ENCODE measurements around the gene DOP1A. TPM values are rescaled to one million over a fixed set of nuclear protein-coding genes. Genes with fewer than 3 reads are reported as not detected.

The DOP1A gene
- total RNA-seq, 1 donor = 29.0 TPM

- Histone ChIP-seq H3K9me3 (ENCODE audit: low read depth, low read length) (no peaks in the 10 kb centered on the region), H3K4me3 (ENCODE audit: low read length) (no peak overlapping the region)
Observed at GRCh38 chr6:83114164-83114563, 46.7 kb downstream of the DOP1A start.

GRCh38 chr6:83117802-83118201, 50.3 kb downstream of the DOP1A start:
- Histone ChIP-seq H3K9me3 (ENCODE audit: low read depth, low read length) (no peaks in the 10 kb centered on the region), H3K4me1 (ENCODE audit: insufficient read depth, low read length) (no peaks in the 10 kb centered on the region), H3K4me3 (ENCODE audit: low read length) (no peak overlapping the region), H3K27me3 (ENCODE audit: insufficient read depth, low read length) (no peaks in the 10 kb centered on the region)

More at GRCh38 chr6:83114164-83114563, 46.7 kb downstream of the DOP1A start:
- no peaks in the 10 kb centered on the region for H3K27me3 ChIP-seq (ENCODE audit: insufficient read depth, low read length)
- no peaks in the 10 kb centered on the region for H3K4me1 ChIP-seq (ENCODE audit: insufficient read depth, low read length)

- H3K9me3 ChIP-seq (ENCODE audit: low read depth, low read length) = no peaks in the 10 kb centered on the region
- H3K27me3 ChIP-seq (ENCODE audit: insufficient read depth, low read length) = no peaks in the 10 kb centered on the region
- H3K4me1 ChIP-seq (ENCODE audit: insufficient read depth, low read length) = no peaks in the 10 kb centered on the region
- H3K4me3 ChIP-seq (ENCODE audit: low read length) = no peak overlapping the region
Observed at GRCh38 chr6:83119742-83120300, 52.4 kb downstream of the DOP1A start.

- H3K4me1 ChIP-seq (ENCODE audit: insufficient read depth, low read length) = no peaks in the 10 kb centered on the region
- no peaks in the 10 kb centered on the region for H3K27me3 ChIP-seq (ENCODE audit: insufficient read depth, low read length)
- H3K9me3 ChIP-seq (ENCODE audit: low read depth, low read length) = no peaks in the 10 kb centered on the region
- H3K4me3 ChIP-seq (ENCODE audit: low read length) = no peak overlapping the region
Observed at GRCh38 chr6:83124553-83124952, 57.1 kb downstream of the DOP1A start.

GRCh38 chr6:83125425-83125824, 58.0 kb downstream of the DOP1A start:
- no peaks in the 10 kb centered on the region for H3K4me1 ChIP-seq (ENCODE audit: insufficient read depth, low read length)
- H3K27me3 ChIP-seq (ENCODE audit: insufficient read depth, low read length) = no peaks in the 10 kb centered on the region
- no peaks in the 10 kb centered on the region for H3K9me3 ChIP-seq (ENCODE audit: low read depth, low read length)
- H3K4me3 ChIP-seq (ENCODE audit: low read length) = no peak overlapping the region

GRCh38 chr6:83126223-83126622, 58.8 kb downstream of the DOP1A start:
- Histone ChIP-seq H3K4me1 (ENCODE audit: insufficient read depth, low read length) (no peaks in the 10 kb centered on the region), H3K27me3 (ENCODE audit: insufficient read depth, low read length) (no peaks in the 10 kb centered on the region), H3K9me3 (ENCODE audit: low read depth, low read length) (no peaks in the 10 kb centered on the region), H3K4me3 (ENCODE audit: low read length) (no peak overlapping the region)

- H3K27me3 ChIP-seq (ENCODE audit: insufficient read depth, low read length) = no peaks in the 10 kb centered on the region
- H3K4me1 ChIP-seq (ENCODE audit: insufficient read depth, low read length) = no peaks in the 10 kb centered on the region
- no peak overlapping the region for H3K4me3 ChIP-seq (ENCODE audit: low read length)
- H3K9me3 ChIP-seq (ENCODE audit: low read depth, low read length) = no peaks in the 10 kb centered on the region
Observed at GRCh38 chr6:83126807-83127206, 59.3 kb downstream of the DOP1A start.

- no peaks in the 10 kb centered on the region for H3K9me3 ChIP-seq (ENCODE audit: low read depth, low read length)
- H3K4me1 ChIP-seq (ENCODE audit: insufficient read depth, low read length) = no peaks in the 10 kb centered on the region
- no peaks in the 10 kb centered on the region for H3K27me3 ChIP-seq (ENCODE audit: insufficient read depth, low read length)
- H3K4me3 ChIP-seq (ENCODE audit: low read length) = no peak overlapping the region
Observed at GRCh38 chr6:83127258-83127657, 59.8 kb downstream of the DOP1A start.

GRCh38 chr6:83127976-83128375, 60.5 kb downstream of the DOP1A start:
- Histone ChIP-seq H3K9me3 (ENCODE audit: low read depth, low read length) (no peaks in the 10 kb centered on the region), H3K27me3 (ENCODE audit: insufficient read depth, low read length) (no peaks in the 10 kb centered on the region), H3K4me1 (ENCODE audit: insufficient read depth, low read length) (no peaks in the 10 kb centered on the region), H3K4me3 (ENCODE audit: low read length) (no peak overlapping the region)

- no peaks in the 10 kb centered on the region for H3K27me3 ChIP-seq (ENCODE audit: insufficient read depth, low read length)
- no peaks in the 10 kb centered on the region for H3K9me3 ChIP-seq (ENCODE audit: low read depth, low read length)
- H3K4me1 ChIP-seq (ENCODE audit: insufficient read depth, low read length) = no peaks in the 10 kb centered on the region
- no peak overlapping the region for H3K4me3 ChIP-seq (ENCODE audit: low read length)
Observed at GRCh38 chr6:83132121-83132520, 64.7 kb downstream of the DOP1A start.

- Histone ChIP-seq H3K9me3 (ENCODE audit: low read depth, low read length) (no peaks in the 10 kb centered on the region), H3K4me3 (ENCODE audit: low read length) (no peak overlapping the region), H3K4me1 (ENCODE audit: insufficient read depth, low read length) (no peaks in the 10 kb centered on the region)
Observed at GRCh38 chr6:83138118-83138722, 70.7 kb downstream of the DOP1A start.

GRCh38 chr6:83138758-83139157, 71.3 kb downstream of the DOP1A start:
- Histone ChIP-seq H3K4me1 (ENCODE audit: insufficient read depth, low read length) (no peaks in the 10 kb centered on the region), H3K27me3 (ENCODE audit: insufficient read depth, low read length) (no peaks in the 10 kb centered on the region), H3K4me3 (ENCODE audit: low read length) (no peak overlapping the region), H3K9me3 (ENCODE audit: low read depth, low read length) (no peaks in the 10 kb centered on the region)

More at GRCh38 chr6:83138118-83138722, 70.7 kb downstream of the DOP1A start:
- no peaks in the 10 kb centered on the region for H3K27me3 ChIP-seq (ENCODE audit: insufficient read depth, low read length)

GRCh38 chr6:83151114-83151513, 83.6 kb downstream of the DOP1A start:
- Histone ChIP-seq H3K4me1 (ENCODE audit: insufficient read depth, low read length) (no peaks in the 10 kb centered on the region), H3K9me3 (ENCODE audit: low read depth, low read length) (no peaks in the 10 kb centered on the region), H3K27me3 (ENCODE audit: insufficient read depth, low read length) (no peaks in the 10 kb centered on the region), H3K4me3 (ENCODE audit: low read length) (no peak overlapping the region)

- Histone ChIP-seq H3K4me3 (ENCODE audit: low read length) (no peak overlapping the region), H3K4me1 (ENCODE audit: insufficient read depth, low read length) (no peaks in the 10 kb centered on the region), H3K27me3 (ENCODE audit: insufficient read depth, low read length) (no peaks in the 10 kb centered on the region), H3K9me3 (ENCODE audit: low read depth, low read length) (no peaks in the 10 kb centered on the region)
Observed at GRCh38 chr6:83152913-83153312, 85.4 kb downstream of the DOP1A start.

- Histone ChIP-seq H3K9me3 (ENCODE audit: low read depth, low read length) (no peaks in the 10 kb centered on the region), H3K27me3 (ENCODE audit: insufficient read depth, low read length) (no peaks in the 10 kb centered on the region), H3K4me1 (ENCODE audit: insufficient read depth, low read length) (no peaks in the 10 kb centered on the region)
Observed at GRCh38 chr6:83153883-83154521, 86.5 kb downstream of the DOP1A start.

GRCh38 chr6:83155794-83156193, 88.3 kb downstream of the DOP1A start:
- Histone ChIP-seq H3K27me3 (ENCODE audit: insufficient read depth, low read length) (no peaks in the 10 kb centered on the region), H3K4me1 (ENCODE audit: insufficient read depth, low read length) (no peaks in the 10 kb centered on the region), H3K4me3 (ENCODE audit: low read length) (no peak overlapping the region), H3K9me3 (ENCODE audit: low read depth, low read length) (no peaks in the 10 kb centered on the region)

More at GRCh38 chr6:83153883-83154521, 86.5 kb downstream of the DOP1A start:
- H3K4me3 ChIP-seq (ENCODE audit: low read length) = no peak overlapping the region
